Measurements from ENCODE around the gene GABBR2.
A peak's percentile ranks its signal among the peaks of the same experiment; 100 is the strongest.
"Not testable (repeated sequence)": the region's sequence is repeated elsewhere in the genome, so short reads cannot be mapped to it uniquely, and the experiment has no call there.

Gene GABBR2

DNA sequence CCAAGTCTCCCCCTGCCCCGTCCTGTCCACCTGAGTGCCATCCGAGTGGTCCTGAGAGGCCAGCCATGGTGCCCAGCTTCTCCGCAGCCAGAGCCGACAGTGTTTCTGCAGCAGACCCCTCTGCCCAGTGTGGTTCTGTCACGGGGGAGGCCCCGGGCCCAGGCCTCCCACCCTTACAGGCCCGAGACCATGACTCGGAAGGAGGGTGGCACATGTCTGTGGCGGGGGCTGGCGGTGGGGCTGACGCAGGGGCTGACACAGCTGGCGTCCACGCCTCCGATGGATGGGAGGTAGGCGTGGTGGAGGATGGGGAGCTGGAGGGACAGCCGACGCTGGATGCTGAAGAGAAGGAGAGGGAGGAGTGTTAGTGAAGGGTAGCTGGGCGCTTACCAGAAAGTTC is 418.3 kb downstream of the GABBR2 start:
- DNase-seq (ENCODE audit: low read depth), result no peak

DNA sequence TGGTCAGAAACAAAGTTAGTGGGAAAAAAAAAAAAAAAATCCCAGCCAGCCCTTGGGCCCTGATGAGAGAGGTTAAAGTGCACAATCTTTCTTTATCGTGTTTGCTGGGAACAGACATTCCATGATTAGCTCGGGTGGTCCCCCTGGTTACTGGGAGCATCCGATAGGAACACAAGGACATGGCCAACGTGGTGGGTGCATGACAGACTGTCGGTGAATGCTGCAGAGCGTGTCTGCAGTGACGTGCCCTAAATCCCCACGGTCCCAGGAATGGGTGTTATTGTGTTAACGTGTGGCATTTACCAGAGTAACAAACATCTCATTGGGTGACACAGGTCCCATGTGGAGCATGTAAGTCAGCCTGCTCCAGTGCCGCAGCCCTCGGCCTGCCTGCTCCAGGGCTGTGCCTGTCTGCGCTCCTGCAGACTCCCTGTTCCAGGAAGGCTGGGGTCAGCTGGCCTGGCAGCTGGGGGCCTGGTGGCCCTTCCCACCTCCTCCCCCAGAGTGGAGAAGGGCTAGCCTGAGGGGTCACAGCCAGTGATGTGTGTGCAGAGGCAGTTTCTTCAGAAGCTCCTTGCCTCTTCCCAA is 419.0 kb downstream of the GABBR2 start:
- no peak for DNase-seq (ENCODE audit: low read depth)

GRCh38 chr9:98288881-98289280 is 419.9 kb downstream of the GABBR2 start:
- DNase-seq (ENCODE audit: low read depth), result no peak

GRCh38 chr9:98287384-98287783 is 421.4 kb downstream of the GABBR2 start:
- DNase-seq (ENCODE audit: low read depth), result no peak

- DNase-seq (ENCODE audit: low read depth), result no peak
Measured at GRCh38 chr9:98285446-98285845, 423.3 kb downstream of the GABBR2 start.

GRCh38 chr9:98284754-98285153 is 424.0 kb downstream of the GABBR2 start:
- DNase-seq (ENCODE audit: low read depth), result no peak

- not testable (repeated sequence) for DNase-seq (ENCODE audit: low read depth)
Measured at GRCh38 chr9:98283143-98283542, 425.6 kb downstream of the GABBR2 start.

DNA sequence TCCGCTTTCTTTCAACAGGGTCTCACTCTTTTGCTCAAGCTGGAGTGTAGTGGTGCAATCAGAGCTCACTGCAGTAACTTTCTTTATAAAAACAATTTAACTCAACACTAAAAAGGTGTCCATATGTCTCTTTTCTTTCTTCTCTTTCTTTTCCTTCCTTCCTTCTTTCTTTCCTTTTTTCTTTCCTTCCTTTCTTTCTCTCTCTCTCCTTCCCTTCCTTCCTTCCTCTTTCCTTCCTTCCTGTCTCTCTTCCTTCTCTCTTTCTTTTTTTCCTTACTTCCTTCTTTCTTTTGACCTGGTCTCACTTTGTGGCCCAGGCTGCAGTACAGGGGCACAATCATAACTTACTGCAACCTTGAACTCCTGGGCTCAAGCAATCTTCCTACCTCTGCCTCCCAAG is 427.5 kb downstream of the GABBR2 start:
- DNase-seq (ENCODE audit: low read depth), result no peak

DNA sequence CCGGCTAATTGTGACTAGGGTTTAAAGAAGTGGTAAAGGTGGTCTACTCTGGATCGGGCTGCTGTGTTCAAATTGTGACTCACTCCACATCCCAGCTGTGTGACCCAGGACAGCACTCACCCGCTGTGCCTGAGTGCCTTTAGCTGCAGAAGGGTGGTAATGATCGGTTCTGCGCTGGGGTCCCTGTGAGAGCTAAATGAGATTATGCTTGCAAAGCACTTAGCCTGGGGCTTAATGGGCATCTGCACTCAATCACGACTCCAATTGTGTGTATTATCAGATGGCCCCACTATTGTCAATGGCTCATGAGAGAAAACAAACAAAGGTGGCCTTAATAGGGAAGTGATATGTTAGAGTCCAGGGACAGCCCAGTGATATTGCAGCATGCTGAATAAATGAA is 428.2 kb downstream of the GABBR2 start:
- no peak for DNase-seq (ENCODE audit: low read depth)

DNA sequence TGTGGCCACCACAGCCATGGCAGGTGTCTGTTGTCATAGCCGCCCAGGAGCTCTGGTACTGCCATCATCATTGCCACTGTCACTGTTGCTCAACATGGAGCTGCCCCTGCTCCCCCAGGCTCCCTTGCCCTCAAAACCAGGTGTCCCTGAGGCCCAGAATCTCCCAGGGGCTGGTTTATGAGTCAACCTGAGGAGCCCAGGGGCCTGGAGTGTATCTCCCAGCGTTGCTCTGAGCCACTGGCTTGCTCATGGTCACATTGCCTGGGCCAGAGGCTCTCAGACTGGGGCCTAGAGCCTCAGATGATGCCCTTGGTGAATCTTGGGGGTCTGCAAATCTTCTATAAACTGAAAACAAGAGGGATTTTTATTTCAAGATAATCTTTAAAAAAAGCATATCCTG is 428.6 kb downstream of the GABBR2 start:
- no peak for DNase-seq (ENCODE audit: low read depth)

DNA sequence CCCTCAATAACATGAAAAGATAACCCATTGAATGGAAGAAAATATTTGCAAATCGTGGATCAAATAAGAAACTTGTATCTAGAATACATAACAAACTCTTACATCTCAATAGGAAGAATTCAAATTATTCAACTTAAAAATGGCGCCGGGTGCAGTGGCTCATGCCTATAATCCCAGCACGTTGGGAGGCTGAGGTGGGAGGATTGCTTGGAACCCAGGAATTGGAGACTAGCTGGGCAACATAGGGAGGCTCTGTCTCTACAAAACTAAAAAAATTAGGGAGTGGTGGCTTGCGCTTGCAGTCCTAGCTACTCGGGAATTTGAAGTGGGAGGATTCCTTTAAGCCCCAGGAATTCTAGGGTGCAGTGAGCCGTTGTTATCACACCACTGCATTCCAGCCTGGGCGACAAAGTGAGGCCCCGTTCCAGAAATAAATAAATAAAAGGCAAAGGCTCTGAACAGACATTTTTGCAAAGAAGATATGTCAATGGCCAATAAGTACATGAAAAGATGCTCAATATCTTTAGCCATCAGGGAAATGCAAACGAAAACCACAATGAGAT is 431.7 kb downstream of the GABBR2 start:
- DNase-seq (ENCODE audit: low read depth), result no peak

DNA sequence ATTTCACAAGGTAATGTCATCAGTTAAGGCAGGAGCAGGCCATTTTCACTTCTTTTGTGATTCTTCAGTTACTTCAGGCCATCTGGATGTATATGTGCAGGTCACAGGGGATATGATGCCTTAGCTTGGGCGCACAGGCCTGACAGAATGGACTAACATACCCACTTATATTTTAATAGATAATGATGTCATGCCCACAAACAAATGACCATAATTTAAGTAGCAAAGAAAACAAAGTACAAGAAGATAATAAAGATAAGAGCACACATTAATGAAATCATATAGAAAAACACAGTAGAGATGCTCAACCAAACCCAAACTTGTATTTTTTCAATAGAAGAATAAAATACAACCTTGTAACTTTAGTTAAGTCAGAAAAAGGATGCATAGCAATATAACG is 433.6 kb downstream of the GABBR2 start:
- no peak for DNase-seq (ENCODE audit: low read depth)

- DNase-seq (ENCODE audit: low read depth), result no peak
Measured at GRCh38 chr9:98272083-98272482, 436.7 kb downstream of the GABBR2 start.

DNA sequence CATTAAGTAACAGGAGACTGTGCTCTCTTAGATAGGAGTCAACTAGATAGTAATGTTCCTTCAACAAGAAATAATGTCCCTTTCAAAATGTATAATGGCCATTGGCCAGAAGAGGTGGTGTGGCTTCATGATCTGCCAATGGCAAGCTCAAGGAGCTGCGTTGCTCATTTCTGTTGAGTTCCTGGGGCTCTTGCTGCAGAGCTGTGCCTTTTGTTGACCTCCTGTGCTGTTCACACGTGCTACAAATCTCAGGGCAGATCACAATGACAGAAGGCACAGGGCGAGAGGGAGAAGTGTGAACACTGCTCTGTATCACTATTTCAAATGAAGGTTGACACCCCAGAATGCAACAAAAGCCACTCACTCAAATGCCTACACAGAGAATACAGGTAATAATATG is 437.3 kb downstream of the GABBR2 start:
- no peak for DNase-seq (ENCODE audit: low read depth)

- not testable (repeated sequence) for DNase-seq (ENCODE audit: low read depth)
Measured at GRCh38 chr9:98270284-98270683, 438.5 kb downstream of the GABBR2 start.

- DNase-seq (ENCODE audit: low read depth), result not testable (repeated sequence)
Measured at GRCh38 chr9:98269652-98270051, 439.1 kb downstream of the GABBR2 start.

DNA sequence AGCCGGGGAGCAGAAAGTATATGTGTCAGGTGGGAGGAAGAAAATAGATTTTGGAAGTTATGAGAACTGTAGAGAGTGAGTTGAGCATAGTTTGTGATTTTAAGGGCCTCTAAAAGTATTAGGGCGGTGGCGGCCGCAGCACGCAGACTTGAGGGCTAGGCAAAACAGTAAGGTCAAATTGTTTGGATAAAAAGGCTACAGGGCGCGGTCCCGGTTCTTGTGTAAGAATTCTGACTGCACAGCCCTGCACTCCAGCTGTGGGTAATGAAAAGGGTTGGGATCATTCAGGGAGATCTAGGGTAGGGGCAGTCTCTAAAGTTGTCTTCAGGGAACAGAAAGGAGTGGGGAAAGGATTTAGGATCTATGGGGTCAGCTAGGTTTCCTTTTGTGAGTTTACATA is 441.2 kb downstream of the GABBR2 start:
- not testable (repeated sequence) for DNase-seq (ENCODE audit: low read depth)

GRCh38 chr9:98264516-98264915 is 444.2 kb downstream of the GABBR2 start:
- DNase-seq (ENCODE audit: low read depth), result no peak

- DNase-seq (ENCODE audit: low read depth), result peak; percentile 68
Measured at GRCh38 chr9:98263482-98264357, 445.0 kb downstream of the GABBR2 start.

DNA sequence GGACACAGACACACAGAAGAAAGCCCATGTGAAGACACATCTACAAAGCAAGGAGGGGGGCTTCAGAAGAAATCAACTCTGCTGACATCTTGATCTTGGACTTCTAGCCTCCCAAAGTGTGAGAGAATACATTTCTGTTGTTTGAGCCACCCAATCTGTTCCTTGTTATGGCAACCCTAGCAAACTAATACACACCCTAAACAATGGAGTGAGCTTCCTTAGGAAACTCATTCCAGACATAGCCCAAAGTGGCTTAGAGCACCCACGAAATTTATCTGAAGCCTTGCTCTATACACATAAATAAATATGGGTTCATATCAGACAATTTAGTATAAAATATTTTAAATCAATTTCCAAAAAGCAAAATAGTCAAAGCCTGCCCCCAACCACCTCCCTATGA is 445.7 kb downstream of the GABBR2 start:
- no peak for DNase-seq (ENCODE audit: low read depth)

DNA sequence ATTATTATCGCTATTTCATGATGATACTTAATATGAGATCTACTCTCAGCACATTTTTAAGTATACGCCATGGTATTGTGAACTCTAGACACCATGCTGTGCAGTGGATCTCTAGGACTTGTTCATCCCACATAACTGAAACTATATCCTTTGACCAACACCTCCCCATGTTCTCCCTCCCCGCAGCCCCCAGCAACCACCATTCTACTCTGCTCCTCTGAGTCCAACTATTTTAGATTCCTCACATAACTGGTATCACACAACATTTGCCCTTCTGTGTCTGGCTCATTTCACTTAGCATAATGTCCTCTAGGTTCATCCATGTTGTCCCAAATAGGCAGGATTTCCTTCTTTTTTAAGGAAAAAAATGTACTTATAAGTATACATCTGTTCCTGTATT is 446.7 kb downstream of the GABBR2 start:
- no peak for DNase-seq (ENCODE audit: low read depth)

GRCh38 chr9:98260635-98261034 is 448.1 kb downstream of the GABBR2 start:
- no peak for DNase-seq (ENCODE audit: low read depth)

DNA sequence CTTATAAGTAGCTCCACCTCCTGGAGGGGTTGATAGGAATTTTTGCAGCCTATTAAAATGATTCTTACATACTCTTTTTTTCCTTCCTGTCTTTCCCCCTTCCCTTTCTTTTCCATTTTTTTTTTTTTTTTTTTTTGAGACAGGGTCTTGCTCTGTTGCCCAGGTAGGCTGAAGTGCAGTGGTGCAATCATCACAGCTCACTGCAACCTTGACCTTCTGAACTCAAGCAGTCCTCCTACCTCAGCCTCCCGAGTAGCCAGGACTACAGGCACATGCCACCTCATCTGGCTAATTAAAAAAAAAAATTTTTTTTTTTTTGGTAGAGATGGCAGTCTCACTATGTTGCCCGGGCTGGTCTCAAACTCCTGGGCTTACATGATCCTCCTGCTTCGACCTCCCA is 448.9 kb downstream of the GABBR2 start:
- no peak for DNase-seq (ENCODE audit: low read depth)

Measured in stimulated activated CD8-positive, alpha-beta memory T cell treated with anti-CD3 and anti-CD28 coated beads, Interleukin-12 subunit alpha, Interleukin-12 subunit beta, amount 100 ng/mL, for 1 hour (primary cell).